Measurements from ENCODE around the gene RAB35. TPM values are rescaled to one million over a fixed set of nuclear protein-coding genes. Genes with fewer than 3 reads are reported as not detected.
A peak's percentile ranks its signal among the peaks of the same experiment; 100 is the strongest.

RAB35 gene
- total RNA-seq, 1 experiment from 2014 or later = 35.9 TPM

DNA sequence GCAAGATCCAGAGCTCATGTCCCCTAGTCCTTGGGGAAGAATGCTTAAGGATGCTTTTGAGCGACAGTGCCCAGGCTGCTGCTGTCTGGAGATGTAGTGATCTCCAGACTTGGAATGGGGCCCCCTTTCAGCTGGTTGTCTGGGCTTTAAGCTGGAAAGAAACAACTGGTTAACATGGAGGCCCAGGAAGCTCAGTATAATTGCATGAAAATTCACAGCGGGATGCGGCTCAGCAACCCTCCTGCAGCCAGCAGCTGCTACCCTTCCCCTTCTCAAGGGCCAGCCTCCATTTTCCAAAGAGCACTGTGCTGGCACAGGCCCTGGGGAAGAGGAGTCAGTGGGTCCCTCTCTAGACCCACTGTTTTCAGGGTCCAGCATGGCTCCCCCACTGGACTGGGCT, 26.3 kb downstream of the RAB35 start:
- DNase-seq (ENCODE audit: extremely low read depth, low read depth) = no peak

DNA sequence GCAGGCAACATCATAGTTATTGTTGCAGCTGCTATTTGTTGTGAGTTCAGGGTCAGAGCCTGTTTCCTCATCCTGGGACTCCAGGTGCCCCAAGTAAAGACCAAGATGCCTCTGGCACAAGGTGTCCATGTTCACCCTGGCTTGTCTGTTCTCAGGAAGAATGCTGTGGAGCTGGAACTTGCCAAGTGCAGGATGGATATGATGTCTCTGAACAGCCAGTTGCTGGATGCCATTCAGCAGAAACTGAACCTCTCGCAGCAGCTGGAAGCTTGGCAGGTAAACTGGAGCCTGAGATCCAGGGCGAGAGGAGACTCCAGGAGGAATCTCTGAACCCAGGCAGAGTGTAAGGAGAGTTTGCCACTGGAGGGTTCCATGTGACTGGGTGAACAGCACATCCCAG, 26.8 kb downstream of the RAB35 start:
- no peak for DNase-seq (ENCODE audit: extremely low read depth, low read depth)

DNA sequence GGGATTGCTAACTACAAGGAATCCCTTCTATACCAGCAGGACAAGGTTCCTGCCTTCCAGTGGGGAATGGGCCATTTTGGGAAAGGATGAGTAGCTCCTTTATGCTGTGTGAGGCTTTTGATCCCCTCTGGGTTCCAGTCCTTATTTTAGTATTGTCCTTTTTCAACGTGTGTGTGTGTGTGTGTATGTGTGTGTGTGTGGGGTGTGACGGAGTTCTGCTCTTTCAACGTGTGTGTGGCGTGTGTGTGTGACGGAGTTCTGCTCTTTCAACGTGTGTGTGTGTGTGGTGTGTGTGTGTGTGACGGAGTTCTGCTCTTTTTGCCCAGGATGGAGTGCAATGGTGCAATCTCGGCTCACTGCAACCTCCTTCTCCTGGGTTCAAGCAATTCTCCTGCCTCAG, 27.4 kb downstream of the RAB35 start:
- DNase-seq (ENCODE audit: extremely low read depth, low read depth) = no peak

DNA sequence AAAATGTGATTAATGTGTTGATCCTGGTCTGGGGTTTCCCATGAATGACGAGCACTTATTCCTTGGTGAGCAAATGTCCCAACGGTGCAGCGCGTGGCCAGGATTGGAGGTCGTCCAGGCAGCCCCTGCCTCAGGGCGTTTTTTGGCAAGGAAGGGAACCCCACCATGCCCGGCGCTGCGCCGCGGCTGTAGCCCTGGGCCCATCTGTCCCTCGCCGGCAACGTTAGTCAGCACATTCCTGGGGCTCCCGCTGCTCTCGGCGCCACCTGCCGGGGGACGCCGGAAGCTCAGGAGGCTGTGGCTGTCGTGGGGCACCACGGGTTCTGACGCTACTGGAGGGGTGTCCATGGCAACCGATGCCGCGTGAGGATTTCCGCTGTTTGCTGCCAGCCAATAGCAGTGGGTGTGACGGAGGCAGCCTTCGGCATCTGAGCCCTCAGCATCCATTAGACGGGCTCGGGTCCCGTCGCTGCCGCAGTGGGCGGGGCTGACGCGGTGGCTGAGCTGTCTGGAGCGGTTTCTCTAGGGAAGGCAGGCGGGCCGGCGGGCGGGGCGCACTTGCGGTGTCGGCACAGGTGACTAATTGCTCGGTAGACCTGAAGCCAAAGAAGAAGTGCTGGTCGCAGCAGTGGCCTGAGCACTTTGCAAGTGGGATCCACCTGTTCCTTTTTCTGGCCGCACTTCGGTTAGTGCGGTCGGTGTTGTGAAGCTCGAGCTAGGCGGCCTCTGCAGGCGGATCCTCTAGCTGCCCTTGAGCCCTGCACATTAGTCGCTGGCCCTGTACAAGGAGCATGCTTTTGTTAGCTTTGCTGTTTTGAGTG, 29.5 kb downstream of the RAB35 start:
- DNase-seq (ENCODE audit: extremely low read depth, low read depth) = peak; percentile 99

DNA sequence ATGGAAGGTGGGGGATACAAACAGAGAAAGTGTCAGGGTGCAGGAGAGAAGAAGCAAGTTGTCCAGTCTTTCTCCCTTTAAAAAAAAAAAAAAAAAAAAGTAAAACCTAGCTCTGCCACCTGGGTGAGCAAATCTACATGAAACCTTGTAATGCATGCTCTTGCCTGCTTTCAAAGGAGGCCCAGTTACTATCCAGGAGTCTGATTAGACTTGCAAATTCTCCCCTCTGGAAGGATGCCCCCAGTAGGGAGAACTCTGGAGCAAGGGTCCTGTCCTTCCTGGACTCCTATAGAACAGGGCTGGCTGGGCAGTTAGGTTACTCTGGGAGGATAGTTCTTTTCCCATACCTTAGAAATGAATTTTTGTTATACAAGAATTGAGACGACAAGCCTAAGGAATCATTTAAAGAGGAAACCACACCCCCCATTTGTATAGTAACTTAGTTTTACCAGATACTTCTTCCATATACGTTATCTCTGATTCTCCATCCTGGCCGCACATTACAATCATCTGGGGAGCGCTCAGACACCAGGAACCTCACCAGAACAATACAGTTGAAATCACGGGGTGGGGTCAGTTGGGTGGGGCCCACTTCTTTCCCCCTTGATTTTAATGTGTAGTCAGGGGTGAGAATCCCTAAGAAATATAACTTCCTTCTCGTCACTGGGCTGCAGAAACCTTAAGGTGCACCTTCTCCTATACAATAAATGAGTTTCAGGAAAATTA, 30.5 kb downstream of the RAB35 start:
- DNase-seq (ENCODE audit: extremely low read depth, low read depth) = no peak

DNA sequence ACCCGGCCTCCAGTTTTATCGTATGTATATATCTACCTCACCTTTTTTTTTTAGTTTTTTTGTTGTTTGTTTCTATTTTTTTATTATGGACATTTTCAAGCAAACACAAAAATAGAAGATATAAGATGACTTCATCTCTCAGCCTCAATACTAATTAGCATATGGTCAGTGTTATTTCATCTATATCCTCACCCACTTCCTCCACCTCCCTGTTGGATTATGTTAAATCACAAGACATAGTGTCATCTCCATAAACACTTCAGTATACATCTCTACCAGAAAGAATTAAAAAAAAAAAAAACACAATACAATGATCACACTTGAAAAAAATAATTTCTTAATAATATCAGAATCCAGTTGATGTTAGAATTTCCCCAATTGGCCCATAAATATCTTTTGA, 34.9 kb downstream of the RAB35 start:
- DNase-seq (ENCODE audit: extremely low read depth, low read depth) = no peak

DNA sequence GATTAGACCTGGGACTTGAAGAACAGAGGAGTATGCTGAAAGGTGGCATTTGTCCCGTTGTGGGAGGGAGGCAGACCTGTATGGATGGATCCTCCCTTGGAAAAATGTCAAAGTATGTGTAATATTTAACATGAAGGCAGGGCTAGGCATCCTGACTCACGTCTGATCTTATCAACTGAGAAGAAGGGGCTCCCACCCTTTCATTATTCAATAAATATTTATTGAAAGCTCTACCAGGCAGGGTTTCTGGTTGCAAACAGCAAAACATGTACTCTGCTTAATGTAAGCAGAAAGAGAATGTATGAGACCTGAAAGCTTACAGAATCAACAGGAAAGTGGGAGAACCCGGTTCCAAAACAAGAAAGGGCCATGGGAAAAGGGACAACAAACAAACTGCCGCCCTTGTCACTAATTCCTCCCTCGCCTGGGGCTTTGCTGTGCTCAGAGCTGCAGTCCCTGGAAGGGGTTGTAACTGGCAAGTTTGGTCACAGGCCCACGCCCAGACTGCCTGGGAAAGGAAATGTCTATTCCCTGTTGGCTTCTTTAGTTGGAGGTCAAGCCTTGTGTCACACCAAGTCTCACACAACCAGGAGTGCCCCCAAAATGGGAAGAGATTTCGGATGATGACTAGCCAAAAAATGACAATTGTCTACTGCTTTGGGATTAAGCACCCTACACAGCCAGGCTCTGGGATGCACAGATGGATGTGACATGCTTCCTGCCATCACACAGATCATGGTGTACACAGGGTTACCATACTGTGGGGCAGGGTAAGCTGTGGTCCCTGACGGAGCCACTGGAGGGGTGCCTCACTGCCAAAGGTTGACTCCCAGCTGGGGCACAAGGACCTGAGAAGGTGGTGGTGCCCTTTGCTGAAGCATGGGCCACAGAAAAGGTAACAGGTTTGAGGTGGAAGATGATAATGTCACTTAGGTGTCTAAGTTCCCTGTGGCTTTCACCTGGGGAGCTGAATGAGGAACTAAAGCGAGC, 36.8 kb downstream of the RAB35 start:
- peak; percentile 45 for DNase-seq (ENCODE audit: extremely low read depth, low read depth)

DNA sequence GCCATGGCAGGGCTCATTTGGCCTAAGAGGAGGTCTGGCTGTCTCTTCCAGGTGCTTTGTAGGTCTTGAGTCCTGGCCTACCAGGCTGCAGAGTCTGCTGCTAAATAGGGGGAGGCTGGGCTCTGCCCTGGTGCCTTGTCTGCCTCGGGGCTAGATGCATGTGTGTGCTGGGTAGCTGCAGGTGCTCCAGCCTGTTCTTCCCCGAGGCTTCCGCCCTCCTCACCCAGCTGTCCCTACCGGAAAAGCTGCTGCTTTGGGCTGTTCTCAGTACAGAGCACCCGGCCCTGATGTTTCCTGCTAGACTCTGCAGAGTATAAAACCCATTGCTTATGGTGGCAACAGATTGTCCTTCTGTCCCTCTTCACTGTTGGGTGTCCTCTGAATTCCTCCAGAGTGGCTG, 37.7 kb downstream of the RAB35 start:
- DNase-seq (ENCODE audit: extremely low read depth, low read depth) = no peak

DNA sequence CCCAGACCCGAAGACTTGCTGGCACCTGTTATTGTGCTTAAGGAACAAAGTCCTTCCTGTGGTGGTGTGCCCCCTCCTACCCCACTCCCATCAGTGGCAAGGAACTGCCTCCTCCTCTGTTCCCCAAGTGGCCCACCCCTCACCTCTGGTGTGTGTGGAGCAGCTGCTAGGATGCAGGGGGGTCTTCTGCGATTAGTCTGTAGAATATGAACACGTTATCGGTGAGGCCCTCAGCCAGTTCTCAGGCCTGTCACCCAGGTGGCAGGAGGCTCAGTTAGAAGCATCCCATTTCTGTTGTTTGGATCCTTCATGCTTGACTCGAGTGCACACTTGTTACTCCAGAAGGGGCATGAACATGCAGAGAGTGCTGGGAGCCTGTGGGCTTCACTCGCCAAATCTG, 39.3 kb downstream of the RAB35 start:
- no peak for DNase-seq (ENCODE audit: extremely low read depth, low read depth)

DNA sequence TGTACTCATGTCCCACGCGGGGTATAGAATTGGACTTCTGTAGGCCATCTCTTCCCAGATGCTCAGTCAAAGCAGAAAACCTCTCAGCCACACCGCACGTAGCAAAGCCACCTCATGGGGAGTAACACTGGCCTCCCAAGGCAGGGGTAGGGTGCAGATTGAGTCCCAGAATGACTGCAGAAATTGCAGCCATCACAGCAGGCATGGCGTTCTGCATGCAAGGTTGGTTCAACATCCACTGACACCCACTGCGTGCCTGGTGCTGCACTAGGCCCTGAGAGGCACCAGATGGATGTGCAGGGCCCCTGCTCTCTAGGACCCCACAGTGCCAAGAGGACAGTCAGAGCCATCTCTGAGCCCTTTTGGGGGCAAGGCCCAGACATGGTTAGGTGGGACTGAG, 39.9 kb downstream of the RAB35 start:
- DNase-seq (ENCODE audit: extremely low read depth, low read depth) = no peak

DNA sequence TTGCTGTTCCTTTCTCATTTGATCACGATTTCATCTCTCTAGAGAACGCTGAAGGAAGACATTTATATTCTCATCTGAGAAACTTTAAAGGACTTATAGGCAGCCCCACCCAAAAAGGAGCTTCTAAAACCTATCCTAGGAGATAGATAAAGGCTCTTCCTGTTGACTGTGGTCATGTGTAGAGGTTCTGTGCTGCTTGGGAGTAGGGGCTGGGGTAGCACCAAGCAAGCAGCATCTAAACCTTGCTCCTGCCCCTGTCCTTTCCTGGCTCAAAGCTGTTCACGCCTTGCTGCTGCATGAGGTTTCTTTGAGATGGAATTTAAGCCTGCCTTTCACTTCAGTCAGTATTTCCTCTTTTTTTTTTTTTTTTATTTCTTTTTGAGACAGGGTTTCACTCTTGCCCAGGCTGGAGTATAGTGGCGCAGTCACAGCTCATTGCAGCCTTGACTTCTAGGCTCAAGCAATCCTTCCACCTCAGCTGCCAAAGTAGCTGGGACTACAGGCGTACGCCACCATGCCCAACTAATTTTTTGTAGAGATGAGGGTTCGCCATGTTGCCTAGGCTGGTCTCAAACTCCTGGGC, 41.4 kb downstream of the RAB35 start:
- DNase-seq (ENCODE audit: extremely low read depth, low read depth) = no peak

DNA sequence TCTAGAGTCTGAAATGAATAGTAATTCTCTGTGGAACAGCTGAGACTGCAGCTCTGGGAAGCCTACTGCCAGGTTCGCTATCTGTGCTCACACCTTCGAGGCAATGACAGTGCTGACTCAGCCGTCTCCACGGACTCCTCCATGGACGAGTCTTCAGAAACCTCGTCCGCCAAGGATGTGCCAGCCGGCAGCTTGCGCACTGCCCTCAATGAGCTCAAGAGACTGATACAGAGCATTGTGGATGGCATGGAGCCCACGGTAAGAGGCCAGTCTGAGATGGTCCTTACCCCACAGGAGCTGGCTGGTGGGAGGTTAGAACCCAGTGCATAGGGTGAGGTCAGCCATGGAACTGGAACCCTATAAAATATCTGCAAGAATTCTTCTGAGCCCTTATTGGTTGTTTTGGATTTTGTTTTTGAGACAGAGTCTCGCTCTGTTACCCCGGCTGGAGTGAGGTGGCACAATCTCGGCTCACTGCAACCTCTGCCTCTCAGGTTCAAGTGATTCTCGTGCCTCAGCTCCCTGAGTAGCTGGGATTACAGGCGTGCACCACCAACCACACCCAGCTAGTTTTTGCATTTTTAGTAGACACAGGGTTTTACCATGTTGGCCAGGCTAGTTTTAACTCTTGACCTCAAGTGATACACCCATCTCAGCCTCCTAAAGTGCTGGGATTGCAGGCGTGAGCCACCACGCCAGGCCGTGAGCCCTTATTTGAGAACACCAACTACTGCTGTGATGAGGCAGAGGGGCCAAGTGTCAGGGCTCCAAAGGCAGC, 43.9 kb downstream of the RAB35 start:
- no peak for DNase-seq (ENCODE audit: extremely low read depth, low read depth)

DNA sequence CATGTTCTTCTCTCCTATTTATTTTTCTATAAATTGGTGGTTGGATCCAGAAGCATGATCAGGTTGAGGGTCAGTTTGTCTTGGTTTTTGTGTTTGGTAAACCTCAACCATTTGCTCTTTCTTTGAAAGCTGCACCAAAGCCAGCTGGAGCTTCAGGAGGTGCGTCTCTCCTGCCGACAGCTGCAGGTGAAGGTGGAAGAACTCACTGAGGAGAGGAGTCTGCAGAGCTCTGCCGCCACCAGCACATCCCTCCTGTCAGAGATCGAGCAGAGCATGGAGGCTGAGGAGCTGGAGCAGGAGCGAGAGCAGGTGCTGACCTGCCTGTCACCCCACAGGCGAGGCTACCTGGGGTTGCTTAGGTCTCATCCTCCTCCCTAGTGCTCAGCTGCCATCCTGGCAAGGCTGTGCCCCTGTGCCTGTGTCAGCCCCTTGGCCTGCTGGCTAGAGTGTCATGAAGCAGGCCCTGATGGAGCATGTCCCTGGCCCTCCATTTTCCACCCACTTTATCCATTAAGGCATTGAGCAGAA, 45.0 kb downstream of the RAB35 start:
- no peak for DNase-seq (ENCODE audit: extremely low read depth, low read depth)

DNA sequence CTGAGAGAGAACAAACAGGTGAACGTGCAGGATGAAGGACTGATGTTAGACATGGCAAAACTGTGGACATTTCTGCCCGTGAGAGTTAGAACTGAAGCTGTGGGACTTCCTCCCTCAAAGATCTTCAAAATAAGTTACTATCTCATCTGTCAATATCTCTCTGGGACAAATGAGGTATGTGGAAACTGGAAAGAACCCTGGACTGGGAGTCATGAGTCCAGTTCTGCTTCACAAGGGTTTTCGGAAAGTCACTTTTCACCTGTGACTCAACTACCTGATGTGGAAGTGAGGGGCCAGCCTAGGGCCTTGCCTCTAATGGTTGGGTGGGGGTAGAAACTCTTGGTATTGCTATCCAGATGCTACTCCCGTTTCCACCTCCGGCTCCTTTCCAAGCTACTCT, 47.3 kb downstream of the RAB35 start:
- DNase-seq (ENCODE audit: extremely low read depth, low read depth) = no peak

DNA sequence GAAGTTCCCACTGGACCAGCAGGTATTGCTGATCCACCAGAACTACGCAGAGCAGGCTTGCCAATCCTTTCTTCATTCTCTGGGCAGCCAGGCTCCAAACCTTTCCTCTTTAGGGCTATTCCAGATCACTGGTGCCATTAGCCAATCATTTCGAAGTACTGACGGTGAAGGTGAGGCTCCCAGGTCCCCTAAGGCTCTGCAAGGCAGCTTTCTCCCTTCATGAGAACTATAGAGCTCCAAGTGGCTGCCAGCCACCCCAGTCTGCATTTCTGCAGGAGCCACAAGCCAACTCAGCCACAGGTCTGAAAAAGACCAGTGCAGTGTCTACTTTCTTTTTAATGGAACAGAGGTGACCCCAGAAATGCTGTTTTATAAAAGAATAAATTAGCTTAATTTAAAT, 48.7 kb downstream of the RAB35 start:
- no peak for DNase-seq (ENCODE audit: extremely low read depth, low read depth)

DNA sequence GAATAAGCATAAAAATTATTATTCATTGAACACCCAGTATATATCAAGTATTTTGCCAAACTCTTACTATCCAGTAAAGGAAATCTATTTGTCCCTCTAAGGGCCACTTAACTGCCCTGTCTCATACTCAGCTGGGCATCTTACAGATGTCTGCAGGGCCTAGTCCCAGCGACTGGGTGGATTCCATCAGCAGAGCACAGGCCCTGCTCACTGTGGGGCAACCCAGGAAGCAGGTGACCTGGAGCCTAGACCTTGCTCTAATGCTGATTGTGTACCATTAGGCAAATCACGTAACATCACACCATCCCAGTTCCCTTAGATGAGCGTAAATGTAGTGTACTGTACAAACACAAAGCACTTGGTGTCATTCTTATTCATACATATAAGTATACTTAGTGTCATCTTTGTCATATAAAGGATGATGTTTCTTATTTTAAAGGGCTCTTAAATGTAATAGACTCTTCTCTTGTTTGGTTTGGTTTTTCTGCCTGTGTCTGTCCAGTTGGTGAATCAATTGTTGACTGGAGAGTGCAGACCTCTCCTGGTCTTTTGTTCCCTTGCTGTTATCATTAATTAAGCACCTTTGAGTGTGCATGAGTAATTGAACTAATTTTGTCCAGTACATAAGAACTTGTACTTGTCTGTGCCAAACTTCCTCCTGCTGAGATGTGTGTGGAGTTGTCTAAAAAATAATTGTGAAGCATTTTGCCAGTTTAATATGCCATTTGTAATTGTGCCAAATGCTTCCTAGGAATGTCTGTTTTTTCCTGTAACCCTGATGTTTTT, 49.3 kb downstream of the RAB35 start:
- no peak for DNase-seq (ENCODE audit: extremely low read depth, low read depth)

DNA sequence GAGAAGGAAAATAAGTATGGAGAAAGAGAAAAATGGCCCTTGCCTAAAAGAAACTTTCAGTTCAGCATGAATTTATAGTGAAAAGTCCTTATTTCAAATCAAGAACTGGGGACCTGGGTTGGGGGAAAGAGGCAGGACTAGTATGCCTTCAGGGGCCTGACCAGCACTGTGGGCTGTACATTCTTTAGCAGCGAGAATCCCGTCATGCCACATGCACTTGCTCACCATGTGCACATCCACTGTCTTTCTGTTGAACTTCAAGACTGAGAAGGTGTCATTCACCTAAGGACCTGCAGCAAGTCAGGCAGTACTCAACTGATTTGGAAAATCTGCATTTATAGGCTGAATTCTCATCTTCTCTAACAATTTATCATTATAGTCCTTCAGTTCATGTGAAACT, 50.2 kb downstream of the RAB35 start:
- no peak for DNase-seq (ENCODE audit: extremely low read depth, low read depth)

DNA sequence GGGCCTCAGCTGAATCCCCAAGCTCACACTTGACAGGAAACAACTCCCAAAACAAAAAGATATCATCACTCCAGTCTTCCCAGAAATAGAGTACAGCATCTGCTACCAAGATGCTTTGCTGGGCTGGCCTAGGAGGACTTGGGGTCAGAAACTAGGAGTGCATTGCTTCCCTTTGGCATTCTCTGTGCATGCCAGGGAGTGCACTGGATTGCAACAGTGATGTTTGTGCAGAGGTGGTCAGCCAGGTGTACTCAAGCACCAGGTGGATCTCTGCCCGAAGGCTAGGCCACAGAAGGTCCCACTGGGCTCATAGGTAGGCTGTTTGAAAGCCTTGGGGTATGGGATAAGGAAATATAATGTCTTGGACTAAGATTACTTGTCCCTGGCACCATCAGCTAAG, 51.1 kb downstream of the RAB35 start:
- no peak for DNase-seq (ENCODE audit: extremely low read depth, low read depth)
